ENCODE data around the gene CLDN6.

DNA sequence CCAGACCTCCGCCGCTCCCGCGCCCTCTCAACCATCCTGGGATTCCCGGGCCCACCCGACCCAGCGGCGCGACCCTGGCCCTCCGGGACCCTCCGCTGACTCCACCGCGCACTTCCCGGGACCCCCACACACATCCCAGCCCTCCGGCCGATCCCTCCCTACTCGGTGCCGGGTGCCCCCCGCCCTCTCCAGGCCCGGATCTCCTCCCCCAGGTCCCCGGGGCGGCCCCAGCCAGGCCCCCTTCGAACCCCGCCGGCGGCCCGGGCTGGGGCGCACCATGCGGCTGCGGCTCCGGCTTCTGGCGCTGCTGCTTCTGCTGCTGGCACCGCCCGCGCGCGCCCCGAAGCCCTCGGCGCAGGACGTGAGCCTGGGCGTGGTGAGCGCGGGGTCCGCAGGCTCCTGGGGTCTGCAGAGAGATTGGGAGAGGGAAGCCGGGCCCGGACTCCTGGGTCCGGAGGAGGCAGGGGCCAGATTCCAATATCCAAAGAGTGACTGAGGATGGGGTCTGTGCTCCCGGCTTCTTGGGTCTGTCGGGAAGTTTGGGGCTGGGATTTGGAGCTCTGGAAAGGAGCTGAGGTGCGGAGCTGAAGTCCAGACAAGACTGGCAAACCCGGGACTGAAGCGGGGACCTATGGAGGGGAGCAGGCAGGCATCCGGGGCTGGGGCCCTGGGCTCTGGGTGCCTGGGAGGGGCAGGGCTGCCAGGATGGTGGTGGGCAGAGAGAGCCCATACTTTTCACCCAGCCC is 28.8 kb upstream of the CLDN6 start:
- TF ChIP-seq POLR2A (IDR thresholded peaks at IDR 0.05) (no peak), POLR2AphosphoS5 (IDR thresholded peaks at IDR 0.05; ENCODE audit: insufficient read depth in 1 of 2, low read depth in 1 of 2) (no peak)
- TF ChIP-seq, protein P1, sequence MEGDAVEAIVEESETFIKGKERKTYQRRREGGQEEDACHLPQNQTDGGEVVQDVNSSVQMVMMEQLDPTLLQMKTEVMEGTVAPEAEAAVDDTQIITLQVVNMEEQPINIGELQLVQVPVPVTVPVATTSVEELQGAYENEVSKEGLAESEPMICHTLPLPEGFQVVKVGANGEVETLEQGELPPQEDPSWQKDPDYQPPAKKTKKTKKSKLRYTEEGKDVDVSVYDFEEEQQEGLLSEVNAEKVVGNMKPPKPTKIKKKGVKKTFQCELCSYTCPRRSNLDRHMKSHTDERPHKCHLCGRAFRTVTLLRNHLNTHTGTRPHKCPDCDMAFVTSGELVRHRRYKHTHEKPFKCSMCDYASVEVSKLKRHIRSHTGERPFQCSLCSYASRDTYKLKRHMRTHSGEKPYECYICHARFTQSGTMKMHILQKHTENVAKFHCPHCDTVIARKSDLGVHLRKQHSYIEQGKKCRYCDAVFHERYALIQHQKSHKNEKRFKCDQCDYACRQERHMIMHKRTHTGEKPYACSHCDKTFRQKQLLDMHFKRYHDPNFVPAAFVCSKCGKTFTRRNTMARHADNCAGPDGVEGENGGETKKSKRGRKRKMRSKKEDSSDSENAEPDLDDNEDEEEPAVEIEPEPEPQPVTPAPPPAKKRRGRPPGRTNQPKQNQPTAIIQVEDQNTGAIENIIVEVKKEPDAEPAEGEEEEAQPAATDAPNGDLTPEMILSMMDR (IDR thresholded peaks at IDR 0.05): no peak

All from vagina (tissue), 2 donors.